ENCODE measurements around the gene PKP3. TPM values are rescaled to one million over a fixed set of nuclear protein-coding genes. Genes with fewer than 3 reads are reported as not detected.
"Not testable (repeated sequence)": the region's sequence is repeated elsewhere in the genome, so short reads cannot be mapped to it uniquely, and the experiment has no call there.

The PKP3 gene
- polyA plus RNA-seq, 1 donor, result 71.6 TPM

- Histone ChIP-seq H3K9me3 (ENCODE audit: control insufficient read depth, low read depth, low read length) (peaks cover 16% of the 10 kb centered on the region), H3K4me1 (ENCODE audit: control insufficient read depth, insufficient read depth, low read length) (peaks cover 20% of the 10 kb centered on the region), H3K36me3 (ENCODE audit: control insufficient read depth, insufficient read depth, low read length) (peaks cover 20% of the 10 kb centered on the region), H3K27me3 (ENCODE audit: control insufficient read depth, insufficient read depth, low read length) (peaks cover 27% of the 10 kb centered on the region), H3K27ac (ENCODE audit: low read length) (no peak overlapping the region), H3K4me3 (ENCODE audit: low read length) (no peak overlapping the region)
- no peak for DNase-seq
- WGBS (ENCODE audit: insufficient coverage, low lambda C conversion rate), result no CpG with 5 or more reads among the region's 21 CpGs
These were observed 26.9 kb downstream of the PKP3 start for GRCh38 chr11:420911-421321.

- peak overlapping the region; percentile 59 for H3K27ac ChIP-seq (ENCODE audit: low read length)
These were observed 28.2 kb downstream of the PKP3 start for GRCh38 chr11:422249-422656.

GRCh38 chr11:424232-424631, 30.2 kb downstream of the PKP3 start:
- peaks cover 4% of the 10 kb centered on the region for H3K27me3 ChIP-seq (ENCODE audit: control insufficient read depth, insufficient read depth, low read length)
- 100% methylated on average over 1 of the region's 4 CpGs for WGBS (ENCODE audit: insufficient coverage, low lambda C conversion rate)
- peaks cover 16% of the 10 kb centered on the region for H3K9me3 ChIP-seq (ENCODE audit: control insufficient read depth, low read depth, low read length)
- no peak for DNase-seq
- no peak overlapping the region for H3K4me3 ChIP-seq (ENCODE audit: low read length)
- peaks cover 10% of the 10 kb centered on the region for H3K4me1 ChIP-seq (ENCODE audit: control insufficient read depth, insufficient read depth, low read length)
- peaks cover 34% of the 10 kb centered on the region for H3K36me3 ChIP-seq (ENCODE audit: control insufficient read depth, insufficient read depth, low read length)
- H3K27ac ChIP-seq (ENCODE audit: low read length), result no peak overlapping the region

More at GRCh38 chr11:422249-422656, 28.2 kb downstream of the PKP3 start:
- Histone ChIP-seq H3K9me3 (ENCODE audit: control insufficient read depth, low read depth, low read length) (peaks cover 16% of the 10 kb centered on the region), H3K27me3 (ENCODE audit: control insufficient read depth, insufficient read depth, low read length) (peaks cover 16% of the 10 kb centered on the region), H3K36me3 (ENCODE audit: control insufficient read depth, insufficient read depth, low read length) (peaks cover 26% of the 10 kb centered on the region), H3K4me3 (ENCODE audit: low read length) (no peak overlapping the region), H3K4me1 (ENCODE audit: control insufficient read depth, insufficient read depth, low read length) (peaks cover 19% of the 10 kb centered on the region)
- peak; percentile 74 to 81 for DNase-seq
- no CpG with 5 or more reads among the region's 10 CpGs for WGBS (ENCODE audit: insufficient coverage, low lambda C conversion rate)

GRCh38 chr11:424766-425165, 30.8 kb downstream of the PKP3 start:
- Histone ChIP-seq H3K36me3 (ENCODE audit: control insufficient read depth, insufficient read depth, low read length) (peaks cover 34% of the 10 kb centered on the region), H3K4me1 (ENCODE audit: control insufficient read depth, insufficient read depth, low read length) (peaks cover 10% of the 10 kb centered on the region), H3K9me3 (ENCODE audit: control insufficient read depth, low read depth, low read length) (peaks cover 16% of the 10 kb centered on the region)
- H3K27ac ChIP-seq (ENCODE audit: low read length); DNase-seq; H3K27me3 ChIP-seq (ENCODE audit: control insufficient read depth, insufficient read depth, low read length); H3K4me3 ChIP-seq (ENCODE audit: low read length): not testable (repeated sequence)
- 84% methylated on average over 9 of the region's 45 CpGs for WGBS (ENCODE audit: insufficient coverage, low lambda C conversion rate)

- no peak for DNase-seq
- Histone ChIP-seq H3K9me3 (ENCODE audit: control insufficient read depth, low read depth, low read length) (peaks cover 11% of the 10 kb centered on the region), H3K4me3 (ENCODE audit: low read length) (no peak overlapping the region), H3K36me3 (ENCODE audit: control insufficient read depth, insufficient read depth, low read length) (peaks cover 30% of the 10 kb centered on the region), H3K4me1 (ENCODE audit: control insufficient read depth, insufficient read depth, low read length) (peaks cover 10% of the 10 kb centered on the region), H3K27me3 (ENCODE audit: control insufficient read depth, insufficient read depth, low read length) (no peaks in the 10 kb centered on the region), H3K27ac (ENCODE audit: low read length) (no peak overlapping the region)
- no CpG with 5 or more reads among the region's 4 CpGs for WGBS (ENCODE audit: insufficient coverage, low lambda C conversion rate)
These were observed 31.3 kb downstream of the PKP3 start for GRCh38 chr11:425301-425700.

- Histone ChIP-seq H3K27ac (ENCODE audit: low read length) (no peak overlapping the region), H3K4me1 (ENCODE audit: control insufficient read depth, insufficient read depth, low read length) (peaks cover 6% of the 10 kb centered on the region), H3K9me3 (ENCODE audit: control insufficient read depth, low read depth, low read length) (peaks cover 1% of the 10 kb centered on the region), H3K36me3 (ENCODE audit: control insufficient read depth, insufficient read depth, low read length) (peaks cover 28% of the 10 kb centered on the region), H3K4me3 (ENCODE audit: low read length) (no peak overlapping the region), H3K27me3 (ENCODE audit: control insufficient read depth, insufficient read depth, low read length) (no peaks in the 10 kb centered on the region)
- no peak for DNase-seq
- WGBS (ENCODE audit: insufficient coverage, low lambda C conversion rate), result no CpG with 5 or more reads among the region's 8 CpGs
These were observed 32.8 kb downstream of the PKP3 start for GRCh38 chr11:426851-427250.

- Histone ChIP-seq H3K27me3 (ENCODE audit: control insufficient read depth, insufficient read depth, low read length) (no peaks in the 10 kb centered on the region), H3K36me3 (ENCODE audit: control insufficient read depth, insufficient read depth, low read length) (peaks cover 42% of the 10 kb centered on the region), H3K27ac (ENCODE audit: low read length) (no peak overlapping the region), H3K4me1 (ENCODE audit: control insufficient read depth, insufficient read depth, low read length) (no peaks in the 10 kb centered on the region), H3K4me3 (ENCODE audit: low read length) (no peak overlapping the region), H3K9me3 (ENCODE audit: control insufficient read depth, low read depth, low read length) (peaks cover 9% of the 10 kb centered on the region)
- DNase-seq, result no peak
- WGBS (ENCODE audit: insufficient coverage, low lambda C conversion rate), result no CpG with 5 or more reads among the region's 24 CpGs
These were observed 34.3 kb downstream of the PKP3 start for GRCh38 chr11:428295-428694.

- H3K4me1 ChIP-seq (ENCODE audit: control insufficient read depth, insufficient read depth, low read length), result no peaks in the 10 kb centered on the region
- H3K27me3 ChIP-seq (ENCODE audit: control insufficient read depth, insufficient read depth, low read length), result no peaks in the 10 kb centered on the region
- no peak for DNase-seq
- no CpG with 5 or more reads among the region's 27 CpGs for WGBS (ENCODE audit: insufficient coverage, low lambda C conversion rate)
- H3K27ac ChIP-seq (ENCODE audit: low read length), result no peak overlapping the region
- peaks cover 46% of the 10 kb centered on the region for H3K36me3 ChIP-seq (ENCODE audit: control insufficient read depth, insufficient read depth, low read length)
- H3K9me3 ChIP-seq (ENCODE audit: control insufficient read depth, low read depth, low read length), result peaks cover 9% of the 10 kb centered on the region
- H3K4me3 ChIP-seq (ENCODE audit: low read length), result no peak overlapping the region
These were observed 35.4 kb downstream of the PKP3 start for GRCh38 chr11:429391-429790.

- H3K27ac ChIP-seq (ENCODE audit: low read length), result no peak overlapping the region
- no peak for DNase-seq
- WGBS (ENCODE audit: insufficient coverage, low lambda C conversion rate), result no CpG with 5 or more reads among the region's 25 CpGs
- no peak overlapping the region for H3K4me3 ChIP-seq (ENCODE audit: low read length)
- peaks cover 9% of the 10 kb centered on the region for H3K9me3 ChIP-seq (ENCODE audit: control insufficient read depth, low read depth, low read length)
- H3K4me1 ChIP-seq (ENCODE audit: control insufficient read depth, insufficient read depth, low read length), result no peaks in the 10 kb centered on the region
- no peaks in the 10 kb centered on the region for H3K27me3 ChIP-seq (ENCODE audit: control insufficient read depth, insufficient read depth, low read length)
- H3K36me3 ChIP-seq (ENCODE audit: control insufficient read depth, insufficient read depth, low read length), result peaks cover 49% of the 10 kb centered on the region
These were observed 36.0 kb downstream of the PKP3 start for GRCh38 chr11:429931-430456.

GRCh38 chr11:431921-432320, 37.9 kb downstream of the PKP3 start:
- no CpG with 5 or more reads among the region's 13 CpGs for WGBS (ENCODE audit: insufficient coverage, low lambda C conversion rate)
- H3K4me3 ChIP-seq (ENCODE audit: low read length), result no peak overlapping the region

GRCh38 chr11:432501-433100, 38.6 kb downstream of the PKP3 start:
- no CpG with 5 or more reads among the region's 20 CpGs for WGBS (ENCODE audit: insufficient coverage, low lambda C conversion rate)
- Histone ChIP-seq H3K4me3 (ENCODE audit: low read length) (no peak overlapping the region), H3K27me3 (ENCODE audit: control insufficient read depth, insufficient read depth, low read length) (no peaks in the 10 kb centered on the region), H3K27ac (ENCODE audit: low read length) (no peak overlapping the region), H3K36me3 (ENCODE audit: control insufficient read depth, insufficient read depth, low read length) (peaks cover 46% of the 10 kb centered on the region), H3K9me3 (ENCODE audit: control insufficient read depth, low read depth, low read length) (peaks cover 14% of the 10 kb centered on the region), H3K4me1 (ENCODE audit: control insufficient read depth, insufficient read depth, low read length) (peaks cover 5% of the 10 kb centered on the region)
- no peak for DNase-seq

More at GRCh38 chr11:431921-432320, 37.9 kb downstream of the PKP3 start:
- peaks cover 42% of the 10 kb centered on the region for H3K36me3 ChIP-seq (ENCODE audit: control insufficient read depth, insufficient read depth, low read length)
- H3K9me3 ChIP-seq (ENCODE audit: control insufficient read depth, low read depth, low read length), result peaks cover 9% of the 10 kb centered on the region
- no peak for DNase-seq
- no peak overlapping the region for H3K27ac ChIP-seq (ENCODE audit: low read length)
- H3K4me1 ChIP-seq (ENCODE audit: control insufficient read depth, insufficient read depth, low read length), result no peaks in the 10 kb centered on the region
- no peaks in the 10 kb centered on the region for H3K27me3 ChIP-seq (ENCODE audit: control insufficient read depth, insufficient read depth, low read length)
